ENCODE measurements around the gene NKAIN2.
"Not testable (repeated sequence)": the region's sequence is repeated elsewhere in the genome, so short reads cannot be mapped to it uniquely, and the experiment has no call there.

The NKAIN2 gene

DNA sequence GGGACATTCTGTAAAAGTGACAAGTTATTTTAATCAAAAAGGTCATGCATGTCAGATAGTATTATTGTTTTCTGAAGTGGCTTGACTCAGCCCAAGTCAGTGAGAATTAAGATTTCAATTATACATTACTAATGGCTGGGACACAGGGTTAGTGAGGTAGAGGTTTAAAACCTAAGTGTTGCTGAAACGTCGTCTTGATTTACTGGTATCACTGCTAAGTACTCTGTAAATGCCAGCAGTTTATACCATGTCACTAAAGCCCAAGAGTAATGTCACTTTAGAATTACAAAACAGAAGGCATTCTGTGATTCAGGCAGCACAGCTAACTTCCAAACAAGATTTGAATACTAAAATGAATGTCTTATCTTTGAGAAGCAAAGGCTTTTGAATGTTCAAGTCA is 176.6 kb downstream of the NKAIN2 start:
- H3K4me3 ChIP-seq: no peak overlapping the region
- H3K36me3 ChIP-seq: no peaks in the 10 kb centered on the region
- H3K27me3 ChIP-seq: no peaks in the 10 kb centered on the region
- no peak overlapping the region for H3K9ac ChIP-seq
- peaks cover 6% of the 10 kb centered on the region; the same call in 1 of the 2 replicates for H3K9me3 ChIP-seq
- no peak overlapping the region for H3K4me2 ChIP-seq
- H3K27ac ChIP-seq: no peak overlapping the region
- TF ChIP-seq Cebpa-rat (IDR thresholded peaks at IDR 0.05): no peak
- no peaks in the 10 kb centered on the region for H3K4me1 ChIP-seq
- H4K20me1 ChIP-seq: no peaks in the 10 kb centered on the region

- Histone ChIP-seq H3K4me3 (no peak overlapping the region), H3K9ac (no peak overlapping the region), H3K36me3 (no peaks in the 10 kb centered on the region), H4K20me1 (no peaks in the 10 kb centered on the region), H3K27ac (no peak overlapping the region), H3K27me3 (no peaks in the 10 kb centered on the region), H3K4me2 (no peak overlapping the region), H3K9me3 (no peaks in the 10 kb centered on the region), H3K4me1 (no peaks in the 10 kb centered on the region)
- TF ChIP-seq Cebpa-rat (IDR thresholded peaks at IDR 0.05): no peak
Observed at GRCh38 chr6:123986938-123987337, 183.3 kb downstream of the NKAIN2 start.

- H3K4me3 ChIP-seq: not testable (repeated sequence)
Observed at GRCh38 chr6:123989918-123990317, 186.3 kb downstream of the NKAIN2 start.

GRCh38 chr6:123990376-123990775 is 186.7 kb downstream of the NKAIN2 start:
- H3K4me2 ChIP-seq: no peak overlapping the region
- H4K20me1 ChIP-seq: no peaks in the 10 kb centered on the region

More at GRCh38 chr6:123989918-123990317, 186.3 kb downstream of the NKAIN2 start:
- not testable (repeated sequence) for H3K4me1 ChIP-seq, H4K20me1 ChIP-seq, H3K27me3 ChIP-seq, H3K4me2 ChIP-seq, H3K27ac ChIP-seq, H3K9me3 ChIP-seq, H3K9ac ChIP-seq, H3K36me3 ChIP-seq

GRCh38 chr6:123994168-123994567 is 190.5 kb downstream of the NKAIN2 start:
- Histone ChIP-seq H4K20me1 (no peaks in the 10 kb centered on the region), H3K9ac (no peak overlapping the region), H3K9me3 (no peaks in the 10 kb centered on the region), H3K4me2 (no peak overlapping the region), H3K27ac (no peak overlapping the region), H3K4me1 (no peaks in the 10 kb centered on the region), H3K4me3 (no peak overlapping the region), H3K27me3 (no peaks in the 10 kb centered on the region), H3K36me3 (no peaks in the 10 kb centered on the region)
- no peak for TF ChIP-seq Cebpa-rat (IDR thresholded peaks at IDR 0.05)

More at GRCh38 chr6:123990376-123990775, 186.7 kb downstream of the NKAIN2 start:
- Histone ChIP-seq H3K36me3 (no peaks in the 10 kb centered on the region), H3K4me3 (no peak overlapping the region), H3K27ac (no peak overlapping the region), H3K4me1 (no peaks in the 10 kb centered on the region), H3K27me3 (no peaks in the 10 kb centered on the region), H3K9me3 (no peaks in the 10 kb centered on the region), H3K9ac (no peak overlapping the region)
- TF ChIP-seq Cebpa-rat (IDR thresholded peaks at IDR 0.05): no peak

DNA sequence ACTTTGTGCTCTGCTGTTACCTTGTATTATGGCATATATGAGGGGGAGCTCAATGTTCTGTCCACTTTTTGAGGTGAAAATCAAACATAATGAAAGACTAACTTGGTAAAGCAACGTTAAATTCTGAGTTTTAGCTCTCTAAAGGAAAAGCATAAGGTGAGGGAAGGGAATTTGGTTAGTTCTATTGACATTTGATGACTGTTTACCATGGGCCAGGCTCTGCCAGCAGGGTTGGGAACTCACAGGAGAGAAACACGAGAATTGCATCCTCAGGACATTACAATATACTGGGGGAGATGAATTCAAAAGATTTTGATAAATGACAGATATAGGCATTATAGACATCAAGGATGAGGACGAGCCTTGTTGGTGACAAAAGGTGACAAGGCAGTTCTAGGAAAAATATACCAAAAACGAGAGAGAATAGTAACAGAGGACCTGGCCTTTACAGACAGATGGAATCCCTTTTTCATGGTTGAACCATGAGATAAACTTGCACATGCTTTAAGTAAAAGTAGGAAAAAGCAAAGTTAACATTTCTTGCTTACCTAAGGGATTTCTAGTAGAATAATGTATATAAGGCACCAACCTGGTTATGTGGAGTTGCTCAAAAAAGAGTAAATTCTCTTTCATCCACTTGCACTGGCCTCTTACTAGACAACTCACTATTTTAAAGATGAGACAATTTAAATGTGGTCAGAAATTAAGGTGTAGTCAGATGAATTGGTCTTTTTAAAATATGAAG is 191.4 kb downstream of the NKAIN2 start:
- no peaks in the 10 kb centered on the region for H3K9me3 ChIP-seq
- H3K4me2 ChIP-seq: no peak overlapping the region
- TF ChIP-seq Cebpa-rat (IDR thresholded peaks at IDR 0.05): no peak
- H4K20me1 ChIP-seq: no peaks in the 10 kb centered on the region
- H3K9ac ChIP-seq: no peak overlapping the region
- H3K36me3 ChIP-seq: no peaks in the 10 kb centered on the region
- no peak overlapping the region for H3K27ac ChIP-seq
- no peaks in the 10 kb centered on the region for H3K4me1 ChIP-seq
- no peak overlapping the region for H3K4me3 ChIP-seq
- no peaks in the 10 kb centered on the region for H3K27me3 ChIP-seq

DNA sequence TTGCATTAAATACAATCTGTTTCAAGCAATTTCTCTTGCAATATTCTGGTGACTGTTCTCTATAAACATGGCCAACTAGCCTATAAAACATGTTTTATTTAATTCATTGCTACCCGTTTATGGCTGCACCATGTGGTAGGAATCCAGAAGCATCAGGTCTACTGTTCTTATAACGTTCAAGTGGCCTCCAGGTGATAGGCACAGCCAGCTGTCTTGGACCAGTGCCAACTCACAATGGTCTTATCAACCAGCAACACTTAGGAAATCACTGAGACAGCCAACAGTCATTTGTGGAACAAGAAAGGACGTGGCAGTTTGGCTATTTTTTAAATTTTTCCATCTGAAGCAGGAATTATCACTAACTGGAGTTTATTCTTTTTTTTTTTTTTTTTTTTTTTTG is 193.6 kb downstream of the NKAIN2 start:
- Histone ChIP-seq H4K20me1 (no peaks in the 10 kb centered on the region), H3K4me2 (no peak overlapping the region), H3K4me3 (no peak overlapping the region), H3K9ac (no peak overlapping the region), H3K9me3 (no peaks in the 10 kb centered on the region), H3K27ac (no peak overlapping the region), H3K27me3 (no peaks in the 10 kb centered on the region), H3K4me1 (no peaks in the 10 kb centered on the region), H3K36me3 (no peaks in the 10 kb centered on the region)
- TF ChIP-seq Cebpa-rat (IDR thresholded peaks at IDR 0.05): no peak

DNA sequence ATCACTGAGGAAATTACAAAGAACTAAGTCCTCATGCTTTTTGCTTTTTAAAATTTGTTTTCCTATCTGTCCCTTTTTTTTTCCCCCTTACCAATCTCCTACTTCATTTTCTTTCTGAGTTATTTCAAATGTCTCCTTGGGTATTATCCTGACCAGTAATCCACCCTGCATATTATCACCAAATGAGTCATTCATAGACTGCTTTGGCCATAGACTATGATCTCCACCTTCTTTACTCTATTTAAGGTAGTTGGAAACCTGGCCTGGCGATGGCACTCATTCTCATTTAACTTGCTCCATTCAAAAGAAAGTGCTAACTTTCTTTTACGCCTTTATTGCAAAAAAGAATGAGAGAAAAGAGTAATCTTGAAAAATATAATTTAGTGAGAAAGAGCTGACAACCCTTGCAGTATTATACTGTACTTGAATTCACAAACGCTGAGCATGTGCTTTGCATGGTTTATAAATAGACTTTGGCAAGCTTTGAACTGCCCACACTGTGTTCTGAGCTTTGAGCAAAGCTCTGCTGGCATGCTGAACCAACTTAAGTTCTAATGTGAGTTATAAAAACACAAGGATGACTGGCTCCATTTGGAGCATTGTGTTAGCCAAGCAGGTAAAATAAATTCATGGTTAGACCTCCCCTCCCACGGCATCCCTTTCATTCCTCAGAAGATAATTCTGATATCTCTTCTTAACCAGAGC is 198.9 kb downstream of the NKAIN2 start:
- no peaks in the 10 kb centered on the region for H4K20me1 ChIP-seq
- H3K9ac ChIP-seq: no peak overlapping the region
- no peak overlapping the region for H3K4me3 ChIP-seq
- no peak overlapping the region for H3K4me2 ChIP-seq
- H3K27me3 ChIP-seq: no peaks in the 10 kb centered on the region
- TF ChIP-seq Cebpa-rat (IDR thresholded peaks at IDR 0.05): no peak
- no peak overlapping the region for H3K27ac ChIP-seq
- H3K4me1 ChIP-seq: peaks cover 16% of the 10 kb centered on the region
- H3K36me3 ChIP-seq: no peaks in the 10 kb centered on the region
- no peaks in the 10 kb centered on the region for H3K9me3 ChIP-seq

GRCh38 chr6:124007266-124007665 is 203.6 kb downstream of the NKAIN2 start:
- no peaks in the 10 kb centered on the region for H3K36me3 ChIP-seq
- no peaks in the 10 kb centered on the region for H3K9me3 ChIP-seq
- no peak overlapping the region for H3K4me2 ChIP-seq
- H3K9ac ChIP-seq: no peak overlapping the region
- no peaks in the 10 kb centered on the region for H4K20me1 ChIP-seq
- peaks cover 16% of the 10 kb centered on the region for H3K4me1 ChIP-seq
- no peak overlapping the region for H3K27ac ChIP-seq
- H3K27me3 ChIP-seq: no peaks in the 10 kb centered on the region
- H3K4me3 ChIP-seq: no peak overlapping the region
- no peak for TF ChIP-seq Cebpa-rat (IDR thresholded peaks at IDR 0.05)
